NCI-H748 treated with DMSO at 0.1 percent for 48 hours (cell line): ENCODE results near the gene SMIM7.
"Not testable (repeated sequence)": the region's sequence is repeated elsewhere in the genome, so short reads cannot be mapped to it uniquely, and the experiment has no call there.

Experiments used
- DNase-seq: peaks from one replicate; lab custom pipeline; 2025; lab: John Stamatoyannopoulos, UW

The SMIM7 gene

GRCh38 chr19:16654627-16655026, 5.3 kb downstream of the SMIM7 start:
- DNase-seq: no peak

- no peak for DNase-seq
These were observed 5.8 kb downstream of the SMIM7 start for GRCh38 chr19:16654140-16654539.

GRCh38 chr19:16652854-16653253, 7.1 kb downstream of the SMIM7 start:
- DNase-seq: no peak

- DNase-seq: not testable (repeated sequence)
These were observed 8.3 kb downstream of the SMIM7 start for GRCh38 chr19:16651421-16652188.

- DNase-seq: no peak
These were observed 9.1 kb downstream of the SMIM7 start for GRCh38 chr19:16650821-16651220.

GRCh38 chr19:16649734-16650133, 10.2 kb downstream of the SMIM7 start:
- DNase-seq: no peak

GRCh38 chr19:16645140-16645539, 14.8 kb downstream of the SMIM7 start:
- DNase-seq: no peak

GRCh38 chr19:16641695-16642094, 18.2 kb downstream of the SMIM7 start:
- DNase-seq: no peak

GRCh38 chr19:16640951-16641350, 19.0 kb downstream of the SMIM7 start:
- DNase-seq: no peak

- no peak for DNase-seq
These were observed 21.3 kb downstream of the SMIM7 start for GRCh38 chr19:16638666-16639065.

GRCh38 chr19:16637535-16637934, 22.4 kb downstream of the SMIM7 start:
- no peak for DNase-seq

GRCh38 chr19:16631465-16631864, 28.5 kb downstream of the SMIM7 start:
- no peak for DNase-seq

- DNase-seq: no peak
These were observed 30.8 kb downstream of the SMIM7 start for GRCh38 chr19:16628984-16629691.

- DNase-seq: peak; percentile 75
These were observed 31.6 kb downstream of the SMIM7 start, which contains the start of gene MED26 for GRCh38 chr19:16628183-16628983. Gene MED26, minus strand, starts transcription at chr19:16628204. Its CDS starts 261 bp downstream, at chr19:16627943.

GRCh38 chr19:16627928-16628182, 32.1 kb downstream of the SMIM7 start:
- no peak for DNase-seq

- DNase-seq: no peak
These were observed 32.6 kb downstream of the SMIM7 start for GRCh38 chr19:16627193-16627927.

GRCh38 chr19:16626796-16627192, 33.1 kb downstream of the SMIM7 start:
- DNase-seq: no peak

- DNase-seq: no peak
These were observed 34.6 kb downstream of the SMIM7 start for GRCh38 chr19:16625163-16625958.

- DNase-seq: no peak
These were observed 35.7 kb downstream of the SMIM7 start for GRCh38 chr19:16624236-16624635.

GRCh38 chr19:16623576-16623975, 36.4 kb downstream of the SMIM7 start:
- no peak for DNase-seq

- DNase-seq: no peak
These were observed 36.9 kb downstream of the SMIM7 start for GRCh38 chr19:16623066-16623465.
